Measurements from ENCODE around the gene ATP8B3. TPM values are rescaled to one million over a fixed set of nuclear protein-coding genes. Genes with fewer than 3 reads are reported as not detected.

Gene ATP8B3
- total RNA-seq, 2 donors from 2014 or later: 11.7 to 28.7 TPM

DNA sequence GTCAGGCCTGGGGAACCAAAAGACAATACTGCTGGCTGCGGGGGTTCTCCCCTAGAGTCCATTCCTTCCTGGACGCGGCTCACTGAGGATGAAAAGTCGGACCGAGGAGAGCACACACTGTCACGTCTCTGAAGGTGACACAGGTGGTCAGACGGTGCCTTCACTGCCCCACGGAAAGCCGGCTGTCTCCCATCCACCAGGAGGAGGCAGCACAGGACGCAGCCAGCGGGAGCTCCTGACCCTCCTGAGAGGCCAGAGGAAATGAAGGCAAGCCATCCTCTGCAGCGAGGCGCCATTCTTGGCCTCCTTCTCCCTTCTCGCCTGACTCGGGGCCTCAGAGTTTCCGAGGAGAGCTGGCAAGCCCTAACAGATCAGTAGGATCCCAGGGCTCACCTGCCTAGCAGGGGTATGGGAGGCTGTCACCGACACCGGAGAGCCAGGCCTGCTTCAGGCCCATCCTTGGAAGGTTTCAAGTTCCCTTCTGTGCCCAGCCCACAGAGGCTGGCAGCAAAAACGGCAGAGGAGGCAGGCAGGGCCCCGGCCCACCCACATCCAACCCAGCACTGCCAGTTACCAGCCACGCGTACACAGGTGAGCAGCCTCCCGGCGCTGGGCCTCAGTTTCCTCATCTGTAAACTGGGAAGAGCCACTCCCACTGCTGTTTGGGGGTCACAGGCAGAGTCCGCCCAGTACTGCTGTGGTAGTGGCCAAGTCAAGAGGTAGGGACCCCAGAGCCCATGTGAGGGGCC is 31.7 kb upstream of the ATP8B3 start:
- no peak for ATAC-seq
- peak overlapping the region in 1 of 2 donors; percentile 65 for H3K27ac Mint-ChIP-seq
- DNase-seq (ENCODE audit: low spot score in 2 of 2): no peak
- no peaks in the 10 kb centered on the region for H3K9me3 Mint-ChIP-seq
- H3K36me3 Mint-ChIP-seq: peaks cover 10 to 14% of the 10 kb centered on the region in 2 donors

DNA sequence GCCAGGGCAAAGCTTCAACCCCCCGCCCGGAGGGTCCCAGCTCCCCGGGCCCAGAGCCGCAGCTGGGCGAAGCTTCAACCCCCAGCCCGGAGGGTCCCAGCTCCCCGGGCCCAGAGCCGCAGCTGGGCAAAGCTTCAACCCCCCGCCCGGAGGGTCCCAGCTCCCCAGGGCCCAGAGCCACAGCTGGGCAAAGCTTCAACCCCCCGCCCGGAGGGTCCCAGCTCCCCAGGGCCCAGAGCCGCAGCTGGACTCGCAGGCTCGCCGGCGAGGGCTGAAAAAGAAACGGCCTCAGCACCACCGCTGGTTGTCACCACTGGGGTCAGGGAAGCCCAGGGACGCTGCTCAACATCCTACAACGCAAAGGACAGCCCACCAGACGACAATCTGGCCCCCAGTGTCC is 31.0 kb upstream of the ATP8B3 start:
- ATAC-seq (no peak), DNase-seq (ENCODE audit: low spot score in 2 of 2) (no peak)
- Mint-ChIP-seq H3K36me3 (peaks cover 10 to 14% of the 10 kb centered on the region in 2 donors), H3K9me3 (no peaks in the 10 kb centered on the region), H3K27ac (peak overlapping the region; percentile 50 to 65)

DNA sequence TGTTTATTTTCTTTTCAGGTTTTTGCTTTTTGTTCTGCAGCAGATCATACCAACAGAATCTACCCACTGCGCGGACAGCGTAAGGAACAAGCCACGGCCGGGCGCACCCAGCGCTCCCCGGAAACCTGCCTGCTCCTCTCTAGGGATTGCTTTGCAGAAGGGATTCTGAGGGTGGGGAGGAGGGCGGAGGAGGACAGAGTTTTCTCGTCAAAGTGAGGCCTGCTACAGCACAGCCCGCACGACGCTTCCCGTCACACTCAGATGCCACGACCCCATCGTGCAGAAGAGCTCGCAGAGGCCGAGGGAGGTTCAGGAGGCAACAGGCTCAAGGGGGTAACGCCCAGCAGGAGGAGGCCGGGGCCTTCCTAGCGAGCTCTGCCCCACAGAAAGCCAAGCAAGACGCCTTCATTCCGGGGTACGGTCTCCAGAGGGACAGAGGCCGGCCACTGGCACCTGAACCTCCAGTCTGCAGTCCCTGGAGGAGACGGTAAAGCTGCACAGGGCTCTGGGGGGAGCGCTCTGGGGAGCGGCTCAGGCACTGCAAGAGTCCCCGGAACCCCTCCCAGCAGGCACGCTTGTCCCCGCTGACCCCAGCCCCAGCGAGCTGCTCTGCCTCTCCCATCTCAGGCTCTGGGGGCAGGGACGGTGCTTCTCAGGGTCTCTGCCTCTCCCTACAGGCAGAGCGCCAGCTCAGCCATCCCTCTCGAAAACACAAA is 29.3 kb upstream of the ATP8B3 start:
- H3K27ac Mint-ChIP-seq: peak overlapping the region; percentile 36 to 46
- DNase-seq (ENCODE audit: low spot score in 2 of 2): no peak
- no peak for ATAC-seq
- H3K36me3 Mint-ChIP-seq: peaks cover 0 to 6% of the 10 kb centered on the region in 2 donors
- H3K9me3 Mint-ChIP-seq: no peaks in the 10 kb centered on the region

DNA sequence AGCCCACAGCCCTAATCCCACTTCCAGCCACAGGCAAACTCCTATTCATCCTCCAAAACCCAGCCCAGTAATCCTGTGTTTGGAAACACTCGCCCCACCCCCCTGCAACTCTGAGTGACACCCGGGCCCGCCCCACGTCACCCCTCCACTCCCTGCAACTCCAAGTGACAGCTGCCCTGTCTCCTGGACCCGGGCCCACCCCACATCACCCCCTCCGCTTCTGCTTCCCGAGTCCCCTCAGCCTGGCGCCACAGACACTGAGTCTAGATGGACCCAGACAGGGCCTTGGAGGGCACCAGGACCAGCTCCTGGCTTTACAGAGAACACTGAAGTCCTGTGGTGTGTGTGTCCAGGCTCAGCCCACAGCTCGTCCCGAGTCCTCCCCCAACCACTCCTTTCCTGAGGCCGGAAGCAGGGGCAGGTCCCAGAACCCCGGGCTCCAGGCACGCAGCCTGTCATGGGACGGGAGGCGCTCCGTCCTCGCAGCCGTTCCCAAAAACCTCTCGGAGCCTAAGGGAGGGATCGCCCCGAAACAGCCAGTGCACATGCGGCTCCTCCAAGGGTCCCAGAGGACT is 28.6 kb upstream of the ATP8B3 start:
- no peaks in the 10 kb centered on the region for H3K36me3 Mint-ChIP-seq
- no peak for DNase-seq (ENCODE audit: low spot score in 2 of 2)
- no peak for ATAC-seq
- peak overlapping the region; percentile 27 to 46 for H3K27ac Mint-ChIP-seq
- H3K9me3 Mint-ChIP-seq: no peaks in the 10 kb centered on the region

DNA sequence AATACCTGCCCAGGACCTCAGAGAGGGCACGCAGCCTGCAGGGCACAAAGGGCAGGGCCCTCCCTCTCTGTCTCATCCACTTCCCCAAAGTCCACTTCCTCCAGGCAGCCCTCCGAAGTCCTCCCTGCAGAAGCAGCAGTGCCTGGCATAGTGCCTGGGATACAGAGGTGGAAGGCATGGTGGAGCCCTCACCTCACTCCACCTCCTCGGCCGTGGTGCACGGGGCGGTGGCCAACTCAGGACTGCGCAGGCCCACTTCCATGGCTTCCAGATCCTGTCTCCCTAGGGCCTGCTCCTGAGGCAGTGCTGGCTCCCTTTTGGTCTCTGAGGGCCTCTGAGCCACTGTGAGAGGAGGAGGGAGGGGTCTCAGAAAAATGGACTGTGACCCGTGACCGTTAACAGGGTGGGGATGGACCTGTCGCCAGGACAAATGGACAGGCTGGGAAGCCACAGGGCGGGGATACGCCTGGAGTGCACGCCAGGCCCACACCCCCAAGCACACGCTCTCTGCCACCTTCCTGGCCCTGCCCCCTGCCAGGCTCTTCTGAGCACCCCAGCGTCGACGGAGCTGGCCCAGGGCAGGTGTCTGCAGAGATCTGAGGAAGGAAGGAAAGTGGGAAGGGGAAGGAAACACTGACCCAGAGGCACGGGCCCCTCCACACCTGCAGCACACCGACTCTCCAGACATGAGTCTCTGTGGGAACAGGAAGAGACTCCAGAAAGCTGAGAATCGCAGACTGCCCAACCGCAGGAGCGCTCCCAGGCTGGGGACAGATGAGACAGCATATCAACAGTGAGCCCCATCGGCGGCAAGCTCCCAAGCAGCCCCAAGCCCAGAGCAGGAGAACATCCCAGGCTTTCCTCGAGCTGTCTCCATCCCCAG is 27.8 kb upstream of the ATP8B3 start:
- H3K9me3 Mint-ChIP-seq: no peaks in the 10 kb centered on the region
- no peak for ATAC-seq
- H3K36me3 Mint-ChIP-seq: no peaks in the 10 kb centered on the region
- H3K27ac Mint-ChIP-seq: peak overlapping the region; percentile 27 to 46
- DNase-seq (ENCODE audit: low spot score in 2 of 2): no peak

DNA sequence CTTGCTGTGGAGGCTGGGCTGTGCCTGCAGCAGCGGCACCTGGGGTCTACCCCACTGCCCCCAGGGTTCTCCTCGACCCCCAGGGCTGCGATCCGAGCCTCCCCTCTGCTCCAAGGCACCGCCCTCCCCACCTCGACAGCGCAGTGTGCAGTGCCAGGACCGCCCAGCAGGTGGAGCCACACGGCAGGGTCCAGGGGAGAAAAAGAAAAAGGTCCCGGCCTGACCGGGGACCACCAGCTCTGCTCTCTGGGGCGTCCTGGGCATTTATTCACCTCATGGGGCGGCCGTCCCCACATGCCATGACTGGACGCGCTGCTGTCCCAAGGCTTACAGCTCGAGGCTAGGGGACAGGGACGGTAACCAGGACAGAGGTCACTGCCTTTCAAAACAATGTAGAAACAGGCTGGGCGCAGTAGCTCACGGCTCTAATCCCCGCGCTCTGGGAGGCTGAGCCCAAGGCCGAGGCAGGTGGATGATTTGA is 25.6 kb upstream of the ATP8B3 start:
- ATAC-seq (peak; percentile 48 to 60), DNase-seq (ENCODE audit: low spot score in 2 of 2) (peak in 1 of 2 donors; percentile 85)
- no peak overlapping the region for H3K27ac Mint-ChIP-seq
- no peaks in the 10 kb centered on the region for H3K36me3 Mint-ChIP-seq
- H3K9me3 Mint-ChIP-seq: no peaks in the 10 kb centered on the region

DNA sequence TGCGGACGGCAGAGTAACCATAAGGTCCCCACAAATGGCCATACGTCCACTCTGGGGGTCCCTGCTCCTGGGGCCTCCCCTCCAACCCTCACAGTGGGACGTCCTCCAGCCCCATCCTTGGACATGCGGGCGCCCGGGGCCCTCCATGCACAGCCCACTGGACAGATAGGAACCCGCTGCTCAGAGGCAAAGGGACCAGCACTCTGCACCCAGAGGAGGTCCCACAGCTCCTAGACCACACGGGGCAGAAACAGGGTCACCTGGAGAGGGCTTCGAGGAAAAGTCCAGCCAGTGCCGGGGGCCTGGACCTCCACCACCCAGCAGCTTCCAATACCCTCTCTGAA is 25.1 kb upstream of the ATP8B3 start:
- Mint-ChIP-seq H3K27ac (no peak overlapping the region), H3K9me3 (no peaks in the 10 kb centered on the region), H3K36me3 (no peaks in the 10 kb centered on the region)
- ATAC-seq (peak in 1 of 2 donors; percentile 4), DNase-seq (ENCODE audit: low spot score in 2 of 2) (no peak)

DNA sequence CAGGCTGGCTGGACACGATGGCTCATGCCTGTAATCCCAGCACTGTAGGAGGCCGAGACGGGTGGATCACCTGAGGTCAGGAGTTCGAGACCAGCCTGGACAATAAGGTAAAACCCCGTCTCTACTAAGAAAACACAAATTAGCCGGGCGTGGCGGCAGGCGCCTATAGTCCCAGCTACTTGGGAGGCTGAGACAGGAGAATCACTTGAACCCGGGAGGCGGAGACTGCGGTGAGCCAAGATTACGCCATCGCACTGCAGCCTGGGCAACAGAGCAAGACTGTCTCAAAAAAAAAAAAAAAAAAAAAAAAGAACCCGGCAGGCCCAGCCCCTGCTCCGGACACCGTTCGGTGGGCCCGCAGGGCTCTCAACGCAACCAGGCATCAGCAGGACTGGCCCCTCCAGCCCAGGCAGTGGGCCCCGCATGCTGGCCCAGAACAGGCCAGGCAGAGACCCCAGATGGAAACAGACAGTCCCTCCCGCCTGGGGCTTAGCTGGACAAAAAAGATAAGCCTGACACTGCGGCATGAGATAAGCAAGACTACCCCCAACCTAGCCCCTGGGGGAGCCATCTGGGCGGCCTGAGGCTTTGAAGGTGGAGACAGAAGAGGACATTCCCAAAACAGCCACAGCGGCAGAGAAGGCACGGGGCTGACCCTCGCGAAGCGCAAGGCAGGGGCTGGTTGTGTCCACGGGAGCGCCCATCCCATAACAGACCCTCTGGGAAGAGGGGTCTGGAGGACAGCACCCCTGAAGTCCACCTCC is 24.6 kb upstream of the ATP8B3 start:
- no peak for DNase-seq (ENCODE audit: low spot score in 2 of 2)
- Mint-ChIP-seq H3K9me3 (no peaks in the 10 kb centered on the region), H3K36me3 (no peaks in the 10 kb centered on the region), H3K27ac (peak overlapping the region in 1 of 2 donors; percentile 65)
- no peak for ATAC-seq

DNA sequence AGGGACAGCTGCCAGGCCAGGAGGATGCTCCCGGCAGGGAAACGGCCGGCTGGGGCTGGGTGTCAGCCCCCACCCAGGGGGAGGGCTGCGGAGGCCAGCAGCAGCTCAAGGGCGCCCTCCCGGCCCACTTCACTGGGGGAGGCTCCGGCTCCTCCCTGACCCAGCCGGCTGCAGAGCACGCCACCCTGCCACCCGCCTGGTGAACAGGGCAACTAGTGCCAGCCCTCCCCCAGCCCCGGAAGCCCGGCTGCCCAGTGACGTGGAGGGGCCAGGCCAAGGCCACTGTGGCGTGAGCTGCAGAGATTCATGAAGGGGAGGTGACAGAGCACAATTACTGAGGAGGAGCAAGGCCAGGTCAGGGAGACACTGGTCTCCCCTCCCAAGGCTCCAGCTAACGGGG is 21.5 kb upstream of the ATP8B3 start:
- peak overlapping the region; percentile 56 to 57 for H3K27ac Mint-ChIP-seq
- DNase-seq (ENCODE audit: low spot score in 2 of 2): no peak
- no peaks in the 10 kb centered on the region for H3K9me3 Mint-ChIP-seq
- no peaks in the 10 kb centered on the region for H3K36me3 Mint-ChIP-seq
- ATAC-seq: no peak

DNA sequence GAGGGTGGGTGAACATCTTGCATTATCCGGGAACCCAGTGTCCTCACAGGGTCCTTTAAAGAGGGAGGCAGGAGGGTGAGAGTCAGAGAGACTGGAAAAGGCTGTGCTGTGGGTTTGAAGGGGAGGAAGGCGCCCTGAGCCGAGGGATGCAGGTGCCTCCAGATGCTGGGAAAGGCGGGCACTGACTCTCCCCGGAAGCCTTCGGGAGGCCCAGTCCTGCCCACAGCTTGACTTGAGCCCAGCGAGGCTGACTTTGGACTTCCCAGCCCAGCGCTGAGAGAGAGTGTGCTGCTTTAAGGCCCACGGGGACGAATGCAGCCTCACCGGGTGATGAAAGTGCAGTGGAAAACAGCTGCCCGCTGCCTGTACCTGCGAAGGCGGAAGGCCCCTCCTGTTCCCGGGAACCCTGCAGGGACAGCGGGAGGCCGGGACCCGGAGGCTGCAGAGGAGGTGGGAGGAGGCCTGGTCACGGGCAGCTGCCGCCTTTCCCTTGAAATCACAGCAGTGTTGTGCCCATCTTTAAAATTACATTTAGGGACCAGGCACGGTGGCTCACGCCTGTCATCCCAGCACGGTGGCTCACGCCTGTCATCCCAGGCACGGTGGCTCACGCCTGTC is 20.1 kb upstream of the ATP8B3 start:
- no peaks in the 10 kb centered on the region for H3K36me3 Mint-ChIP-seq
- no peak for DNase-seq (ENCODE audit: low spot score in 2 of 2)

DNA sequence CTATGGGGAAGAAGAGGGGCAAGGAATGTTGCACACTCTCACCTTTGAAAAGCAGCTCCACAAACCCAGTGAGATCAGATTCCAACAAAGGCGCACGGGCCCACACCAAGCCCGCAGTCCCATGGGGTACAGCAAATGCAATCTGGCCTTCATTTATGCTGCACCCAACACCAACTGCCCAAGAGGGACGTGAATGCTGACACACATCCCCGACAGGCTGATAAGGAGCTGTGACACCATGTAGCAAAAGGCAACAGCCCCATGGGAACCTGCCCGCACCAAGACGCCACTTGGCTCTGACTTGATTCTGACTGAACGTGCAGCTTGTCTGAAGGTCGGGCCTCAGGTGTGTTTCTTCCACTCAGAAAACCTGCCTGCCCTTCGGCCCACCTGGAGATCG is 18.9 kb upstream of the ATP8B3 start:
- Mint-ChIP-seq H3K36me3 (peaks cover 0 to 1% of the 10 kb centered on the region in 2 donors), H3K27ac (no peak overlapping the region), H3K9me3 (no peaks in the 10 kb centered on the region)
- DNase-seq (ENCODE audit: low spot score in 2 of 2) (no peak), ATAC-seq (no peak)

More for the DNA sequence above, 20.1 kb upstream of the ATP8B3 start:
- Mint-ChIP-seq H3K9me3 (no peaks in the 10 kb centered on the region), H3K27ac (no peak overlapping the region)
- ATAC-seq: no peak

DNA sequence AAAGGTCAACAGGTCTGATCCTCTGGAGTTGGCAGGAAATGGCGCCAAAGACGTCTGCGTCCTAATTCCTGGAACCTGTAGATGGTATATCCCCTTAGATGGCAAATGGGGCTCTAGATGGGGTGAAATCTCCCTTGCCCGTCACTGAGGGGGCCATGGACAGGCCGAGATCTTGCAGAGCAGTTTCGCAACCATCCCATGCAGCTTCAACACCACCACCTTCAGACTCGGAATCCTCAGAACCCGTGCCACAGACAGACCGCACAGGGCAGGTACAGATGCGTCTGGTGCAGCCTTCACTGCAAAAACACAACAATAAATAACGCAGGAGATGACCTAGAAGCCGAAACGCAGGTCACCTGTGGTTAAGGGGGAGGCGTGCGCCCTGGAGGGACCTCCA is 18.5 kb upstream of the ATP8B3 start:
- Mint-ChIP-seq H3K36me3 (peaks cover 0 to 4% of the 10 kb centered on the region in 2 donors), H3K27ac (no peak overlapping the region), H3K9me3 (no peaks in the 10 kb centered on the region)
- DNase-seq (ENCODE audit: low spot score in 2 of 2): no peak
- no peak for ATAC-seq

DNA sequence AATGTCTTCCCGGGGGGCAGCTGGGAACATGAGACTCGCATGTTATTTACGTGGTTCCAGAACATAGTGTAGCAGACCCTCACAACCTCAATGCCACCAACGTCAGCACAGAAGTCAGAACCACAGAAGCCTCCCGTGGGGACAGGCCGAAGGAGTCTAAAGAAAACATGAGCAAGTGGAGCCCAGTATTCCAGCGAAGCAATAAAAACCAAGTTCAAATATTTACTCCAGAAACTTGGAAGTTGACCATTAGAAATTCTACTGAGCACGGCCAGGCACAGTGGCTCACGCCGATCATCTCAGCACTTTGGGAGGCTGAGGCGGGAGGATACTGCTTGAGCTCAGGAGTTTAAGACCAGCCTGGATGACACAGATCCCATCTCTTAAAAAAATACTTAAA is 17.9 kb upstream of the ATP8B3 start:
- no peak for DNase-seq (ENCODE audit: low spot score in 2 of 2)
- no peak overlapping the region for H3K27ac Mint-ChIP-seq
- no peak for ATAC-seq
- peaks cover 0 to 4% of the 10 kb centered on the region in 2 donors for H3K36me3 Mint-ChIP-seq
- no peaks in the 10 kb centered on the region for H3K9me3 Mint-ChIP-seq

DNA sequence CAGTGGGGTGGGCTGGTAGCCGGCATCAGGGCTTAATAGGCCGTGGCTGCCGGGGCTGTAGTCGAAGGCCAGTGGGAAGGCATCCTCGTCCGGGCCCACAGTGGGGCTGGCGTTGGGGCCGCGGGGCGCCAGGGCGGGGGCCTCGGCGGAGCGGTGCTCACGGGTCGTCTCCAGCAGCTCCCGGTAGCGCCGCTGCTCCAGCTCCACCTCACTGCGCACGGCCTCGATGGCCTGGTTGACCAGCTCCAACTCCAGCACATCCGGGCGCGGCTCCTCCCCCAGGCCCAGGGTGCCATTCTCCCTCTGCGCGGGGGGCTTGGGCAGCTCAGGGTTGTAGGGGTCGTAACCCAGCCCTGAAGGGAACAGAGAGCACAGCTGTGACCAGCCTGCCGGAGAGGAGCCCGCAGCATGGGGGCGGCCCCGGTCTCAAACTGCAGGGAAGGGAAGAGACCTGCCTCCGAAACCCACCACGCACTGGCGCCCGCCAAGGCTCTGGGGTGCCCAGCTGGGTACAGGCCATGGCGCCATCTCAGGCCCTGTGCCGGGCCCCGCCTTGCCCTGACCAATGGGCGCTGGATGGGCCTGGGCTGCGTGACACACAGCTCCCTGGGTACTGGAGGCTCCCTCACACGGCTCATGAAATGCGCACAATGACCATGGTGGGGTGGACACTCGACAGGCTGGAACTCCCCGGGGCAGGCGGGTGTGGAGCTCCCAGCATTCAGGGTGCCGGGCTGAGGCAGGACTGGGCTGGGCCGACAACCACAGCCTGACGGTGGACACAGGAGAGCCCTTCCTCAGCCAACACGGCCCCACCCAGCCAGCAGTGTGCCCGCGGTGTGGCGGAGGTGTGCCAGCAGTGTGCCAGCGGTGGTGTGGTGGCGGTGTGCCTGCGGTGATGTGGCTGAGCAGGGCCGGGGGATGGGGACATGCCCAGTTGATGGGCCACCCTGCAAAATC is 16.5 kb upstream of the ATP8B3 start:
- H3K27ac Mint-ChIP-seq: no peak overlapping the region
- H3K36me3 Mint-ChIP-seq: peaks cover 0 to 4% of the 10 kb centered on the region in 2 donors
- no peak for ATAC-seq
- H3K9me3 Mint-ChIP-seq: no peaks in the 10 kb centered on the region
- no peak for DNase-seq (ENCODE audit: low spot score in 2 of 2)

Measured in activated naive CD4-positive, alpha-beta T cell treated with anti-CD3 and anti-CD28 coated beads, Interleukin-2, amount 50 U/mL, for 72 hours (primary cell).